Measurements from ENCODE around the gene TOE1. TPM values are rescaled to one million over a fixed set of nuclear protein-coding genes. Genes with fewer than 3 reads are reported as not detected.
"Not testable (repeated sequence)": the region's sequence is repeated elsewhere in the genome, so short reads cannot be mapped to it uniquely, and the experiment has no call there.

Gene TOE1
- total RNA-seq, result 26.7 and 28.8 TPM in 2 replicates
- long read RNA-seq, transcript TOE1-201 (8 exons, 2,389 nt), result major isoform, 47 of 100 reads
- long read RNA-seq, partial matches to known transcripts, result 11 of 100 reads
- long read RNA-seq, other reads (novel, unspliced or antisense), result 38 of 100 reads

DNA sequence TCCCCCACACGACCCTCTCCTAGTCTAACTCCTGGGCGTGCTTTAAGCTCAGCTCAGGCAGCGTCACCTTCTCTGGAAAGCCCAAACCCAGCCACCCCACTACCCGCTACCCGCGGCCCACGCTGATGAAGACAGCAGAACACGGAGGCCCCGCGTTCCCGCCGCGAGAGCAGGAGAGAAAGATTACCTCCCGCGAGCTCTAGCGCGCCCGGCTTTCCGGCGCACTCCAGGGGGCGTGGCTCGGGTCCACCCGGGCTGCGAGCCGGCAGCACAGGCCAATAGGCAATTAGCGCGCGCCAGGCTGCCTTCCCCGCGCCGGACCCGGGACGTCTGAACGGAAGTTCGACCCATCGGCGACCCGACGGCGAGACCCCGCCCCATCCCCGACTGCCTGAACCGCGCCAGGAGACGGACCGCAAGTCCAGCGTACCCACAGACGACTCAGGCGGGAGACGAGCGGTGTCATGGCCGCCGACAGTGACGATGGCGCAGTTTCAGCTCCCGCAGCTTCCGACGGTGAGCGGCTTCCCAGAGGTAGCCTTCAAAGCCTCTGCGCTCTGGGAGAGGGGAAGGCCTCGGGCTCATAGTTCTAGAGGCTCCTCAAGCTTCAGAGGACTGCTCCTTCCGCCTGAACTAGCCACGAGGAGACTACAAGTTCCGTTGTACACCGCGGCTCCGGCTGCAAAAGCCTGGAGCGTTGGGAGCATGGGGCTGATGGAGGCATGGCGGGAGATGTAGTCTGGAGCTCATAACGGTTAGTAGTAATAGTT is at the start of gene TOE1, which contains the start of gene MUTYH:
TOE1 (plus strand) TSS at position 382 of the 770 bp plus-strand sequence; CDS start at position 465, 83 bp downstream.
MUTYH (minus strand) TSS at position 652 of the 770 bp plus-strand sequence. CDS start 5,935 bp downstream, outside the sequence.
- H3K4me1 Mint-ChIP-seq, result peaks cover 33% of the 10 kb centered on the region
- H3K9me3 Mint-ChIP-seq, result no peaks in the 10 kb centered on the region
- H3K4me3 Mint-ChIP-seq, result peak within 1 kb of the TSS; percentile 97
- TF ChIP-seq, protein P1, sequence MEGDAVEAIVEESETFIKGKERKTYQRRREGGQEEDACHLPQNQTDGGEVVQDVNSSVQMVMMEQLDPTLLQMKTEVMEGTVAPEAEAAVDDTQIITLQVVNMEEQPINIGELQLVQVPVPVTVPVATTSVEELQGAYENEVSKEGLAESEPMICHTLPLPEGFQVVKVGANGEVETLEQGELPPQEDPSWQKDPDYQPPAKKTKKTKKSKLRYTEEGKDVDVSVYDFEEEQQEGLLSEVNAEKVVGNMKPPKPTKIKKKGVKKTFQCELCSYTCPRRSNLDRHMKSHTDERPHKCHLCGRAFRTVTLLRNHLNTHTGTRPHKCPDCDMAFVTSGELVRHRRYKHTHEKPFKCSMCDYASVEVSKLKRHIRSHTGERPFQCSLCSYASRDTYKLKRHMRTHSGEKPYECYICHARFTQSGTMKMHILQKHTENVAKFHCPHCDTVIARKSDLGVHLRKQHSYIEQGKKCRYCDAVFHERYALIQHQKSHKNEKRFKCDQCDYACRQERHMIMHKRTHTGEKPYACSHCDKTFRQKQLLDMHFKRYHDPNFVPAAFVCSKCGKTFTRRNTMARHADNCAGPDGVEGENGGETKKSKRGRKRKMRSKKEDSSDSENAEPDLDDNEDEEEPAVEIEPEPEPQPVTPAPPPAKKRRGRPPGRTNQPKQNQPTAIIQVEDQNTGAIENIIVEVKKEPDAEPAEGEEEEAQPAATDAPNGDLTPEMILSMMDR (conservative IDR thresholded peaks at IDR 0.05), result no peak
- H3K27me3 Mint-ChIP-seq (ENCODE audit: low read depth), result no peaks in the 10 kb centered on the region
- H3K27ac Mint-ChIP-seq (ENCODE audit: unreplicated experiment), result peak within 1 kb of the TSS; percentile 100
- peaks cover 16% of the 10 kb centered on the region for H3K36me3 Mint-ChIP-seq (ENCODE audit: low read depth)
- peak; percentile 89 for DNase-seq (ENCODE audit: low read depth, low spot score)

DNA sequence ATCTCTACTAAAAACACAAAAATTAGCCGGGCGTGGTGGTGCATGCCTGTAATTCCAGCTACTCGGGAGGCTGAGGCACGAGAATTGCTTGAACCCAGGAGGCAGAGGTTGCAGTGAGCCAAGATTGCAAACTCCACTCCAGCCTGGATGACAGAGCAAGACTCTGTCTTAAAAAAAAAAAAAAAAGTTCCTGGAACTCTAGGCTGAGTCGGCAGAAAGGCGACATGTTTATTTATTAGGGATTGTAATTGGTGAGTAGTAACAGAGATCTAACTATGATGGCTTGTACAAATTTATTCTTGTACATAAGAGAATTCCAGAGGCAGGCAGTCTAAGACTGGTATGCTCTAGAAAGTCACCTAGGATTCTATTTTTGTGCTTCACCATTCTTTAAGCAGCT is 49.0 kb upstream of the TOE1 start:
- DNase-seq (ENCODE audit: low read depth, low spot score); H3K36me3 Mint-ChIP-seq (ENCODE audit: low read depth); H3K4me1 Mint-ChIP-seq; H3K4me3 Mint-ChIP-seq; H3K27me3 Mint-ChIP-seq (ENCODE audit: low read depth); H3K27ac Mint-ChIP-seq (ENCODE audit: unreplicated experiment); H3K9me3 Mint-ChIP-seq: not testable (repeated sequence)

DNA sequence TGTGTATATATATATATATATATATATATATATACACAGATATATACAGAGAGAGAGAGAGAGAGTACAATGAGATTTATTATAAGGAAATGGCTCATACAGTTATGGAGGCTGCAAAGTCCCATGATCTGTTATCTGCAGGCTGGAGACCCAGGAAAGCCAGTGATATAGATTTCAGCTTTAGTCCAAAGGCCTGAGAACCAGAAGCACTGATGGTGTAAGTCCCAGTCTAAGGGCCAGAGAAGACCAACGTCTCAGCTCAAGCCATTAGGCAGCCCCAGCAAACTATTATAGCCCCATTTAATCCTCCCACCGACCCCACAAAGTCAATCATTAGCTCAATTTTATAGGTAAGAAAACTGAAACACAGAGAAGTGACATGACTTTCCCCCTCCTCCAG is 48.3 kb upstream of the TOE1 start:
- Mint-ChIP-seq H3K27ac (ENCODE audit: unreplicated experiment) (no peak overlapping the region), H3K4me1 (no peaks in the 10 kb centered on the region), H3K36me3 (ENCODE audit: low read depth) (no peaks in the 10 kb centered on the region), H3K9me3 (no peaks in the 10 kb centered on the region), H3K27me3 (ENCODE audit: low read depth) (peaks cover 3% of the 10 kb centered on the region), H3K4me3 (no peak overlapping the region)
- no peak for DNase-seq (ENCODE audit: low read depth, low spot score)
- TF ChIP-seq, protein P1 (conservative IDR thresholded peaks at IDR 0.05), result no peak

DNA sequence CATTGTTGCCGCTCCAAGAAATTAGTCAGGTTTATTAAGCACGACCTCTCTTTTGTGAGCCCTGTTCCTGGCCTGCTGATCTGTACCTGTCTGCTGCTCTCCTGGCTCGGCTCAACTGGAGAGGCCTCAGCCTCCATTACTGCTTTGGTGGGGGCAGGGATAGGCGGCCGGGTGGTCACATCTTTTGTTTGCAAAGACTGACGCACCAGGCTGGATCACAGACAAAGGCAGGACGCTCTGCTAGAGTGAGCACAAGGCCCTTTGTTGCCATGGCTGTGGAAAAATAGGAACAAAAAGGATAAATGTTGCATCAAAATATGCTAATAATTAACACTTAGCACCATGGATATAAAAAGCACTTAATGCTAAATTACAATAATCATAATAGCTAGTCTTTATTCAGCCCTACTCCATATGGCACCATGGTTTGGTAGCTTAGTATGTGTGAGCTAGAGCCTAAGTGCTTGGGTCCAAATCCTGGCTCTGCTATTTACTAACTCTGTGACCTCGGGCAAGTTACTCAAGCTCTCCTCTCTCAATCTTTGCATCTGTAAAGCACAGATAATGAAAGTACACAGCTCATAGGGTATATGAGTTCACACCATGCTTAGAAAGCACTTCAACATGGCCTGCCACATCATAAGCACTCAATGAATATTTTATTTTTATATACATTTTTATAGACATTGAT is 42.2 kb upstream of the TOE1 start:
- TF ChIP-seq, protein P1 (conservative IDR thresholded peaks at IDR 0.05), result no peak
- Mint-ChIP-seq H3K36me3 (ENCODE audit: low read depth) (no peaks in the 10 kb centered on the region), H3K4me3 (peak overlapping the region; percentile 1), H3K27me3 (ENCODE audit: low read depth) (no peaks in the 10 kb centered on the region), H3K27ac (ENCODE audit: unreplicated experiment) (peak overlapping the region; percentile 99), H3K9me3 (no peaks in the 10 kb centered on the region), H3K4me1 (peaks cover 28% of the 10 kb centered on the region)
- DNase-seq (ENCODE audit: low read depth, low spot score), result no peak

DNA sequence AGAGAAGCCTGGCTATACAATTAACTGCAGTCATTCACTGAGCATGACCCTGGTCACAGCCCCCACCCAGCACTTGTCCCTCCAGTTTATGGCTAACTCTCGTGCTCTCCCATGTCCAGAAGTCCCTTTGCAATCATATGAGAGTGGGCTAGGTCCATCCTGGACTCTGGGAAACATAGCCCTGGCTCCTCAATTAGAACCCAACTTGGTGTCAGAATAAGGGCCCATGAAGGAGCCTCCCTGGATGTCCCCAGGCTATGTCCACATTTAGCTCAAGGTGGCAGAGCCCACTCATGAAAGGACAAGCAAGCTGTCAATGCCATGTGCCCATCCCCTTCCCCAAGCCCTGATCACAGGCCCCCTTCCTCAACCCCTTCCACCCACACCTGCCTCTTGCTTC is 40.7 kb upstream of the TOE1 start:
- Mint-ChIP-seq H3K9me3 (no peaks in the 10 kb centered on the region), H3K36me3 (ENCODE audit: low read depth) (no peaks in the 10 kb centered on the region), H3K27me3 (ENCODE audit: low read depth) (no peaks in the 10 kb centered on the region), H3K4me1 (peaks cover 33% of the 10 kb centered on the region), H3K27ac (ENCODE audit: unreplicated experiment) (peak overlapping the region; percentile 58), H3K4me3 (no peak overlapping the region)
- no peak for DNase-seq (ENCODE audit: low read depth, low spot score)
- TF ChIP-seq, protein P1 (conservative IDR thresholded peaks at IDR 0.05), result no peak
